Right lobe of liver (tissue), 6 donors: ENCODE measurements around the gene MIEF1. TPM values are rescaled to one million over a fixed set of nuclear protein-coding genes. Genes with fewer than 3 reads are reported as not detected.

ENCODE experiments used
- ATAC-seq, 4 donors: fragments of 200-7000 bp; cut with Tn5 transposase; one replicate each; pipeline ENCODE4 v1.9.1; 2020; ENCODE audit warnings: mild to moderate bottlenecking in 4 of 4, moderate library complexity in 4 of 4
- DNase-seq, 3 donors: peaks; one replicate each; pipeline ENCODE4 v3.0.0-alpha.2; 2020
- H3K27ac ChIP-seq, 3 donors: fragments of 200-600 bp; one replicate each; pipeline ENCODE4 v1.8.0; 2022
- H3K27me3 ChIP-seq, 2 donors: fragments of 200-600 bp; one replicate each; pipeline ENCODE4 v1.8.0; 2022
- H3K36me3 ChIP-seq, 4 donors: fragments of 200-600 bp; sonication (generic) in 1 of 4; one replicate each; pipeline versions ENCODE4 v1.5.1 to v1.8.0; 2017 to 2022; ENCODE audit warnings: control low read depth in 1 of 4
- H3K4me1 ChIP-seq, 4 donors: fragments of 200-600 bp; sonication (generic) in 1 of 4; one replicate each; pipeline versions ENCODE4 v1.5.1 to v1.8.0; 2017 to 2022; ENCODE audit warnings: control low read depth in 1 of 4
- H3K4me3 ChIP-seq, 3 donors: fragments of 200-600 bp; one replicate each; pipeline ENCODE4 v1.8.0; 2022
- H3K9me3 ChIP-seq, 4 donors: fragments of 200-600 bp; sonication (generic) in 1 of 4; one replicate each; pipeline versions ENCODE4 v1.5.1 to v1.8.0; 2017 to 2022; ENCODE audit warnings: control low read depth in 1 of 4
- POLR2A ChIP-seq: fragments of 450-650 bp; IDR thresholded peaks from one replicate; pipeline ENCODE4 v1.6.1; 2017; ENCODE audit warnings: antibody characterized with exemption, mild to moderate bottlenecking
- WGBS: methylation state at CpG from one replicate; pipeline ENCODE4 v1.1.6; 2018; ENCODE audit warnings: low coverage, low lambda C conversion rate; ENCODE audit not compliant: insufficient coverage; ENCODE audit errors: missing lambda C conversion rate; 5-methylcytosine and 5-hydroxymethylcytosine counted together
- intact Hi-C, 2 donors: fragments of 100-400 bp; cut with DNase I; formaldehyde crosslinking; loops; one replicate each; pipeline versions ENCODE4 v1.11.2 to v1.14.1; 2022
- total RNA-seq, 6 experiments: library from RNA; depleted of rRNA in 2 of 6; stranded (reverse); fragments of >200 nt in 2 of 6; fragmentation: NEBNext Ultra II Directional in 3 of 6; extraction: Animal tissue kit (Norgen Biotek cat#: 25700) in 3 of 6; gene quantifications; one replicate each; pipeline versions ENCODE4 v1.1.0 to v1.2.4, GENCODE V29; 2016 to 2023
- TF ChIP-seq, protein P1 (sequence below), 4 donors: fragments of 200-600 bp in 3 of 4; fragments of 450-650 bp in 1 of 4; IDR thresholded peaks; one replicate each; pipeline versions ENCODE4 v1.5.1 to v1.8.0; 2016 to 2022; ENCODE audit warnings: antibody characterized with exemption in 4 of 4, mild to moderate bottlenecking in 2 of 4
- donor health status: DM: no; HTN: yes; CAD: no.
- donor health status: DM: no; HTN: no; CAD: no.
- donor health status: DM: no; HTN: no; CAD: no.
- donor health status: DM: no; HTN: yes; CAD: no.
- donor health status: DM: no; HTN: yes; CAD: no.

MIEF1 gene
- total RNA-seq, 6 experiments from 2014 or later = 17.4 to 24.4 (median 21.5) TPM

GRCh38 chr22:39493759-39494158 is 8.3 kb upstream of the MIEF1 start:
- intact Hi-C loops = loop anchor here in 1 of 2 donors (5.0 kb wide), 1 partner anchor 34 kb away; no protein-coding TSS in a partner anchor
- no peaks in the 10 kb centered on the region for H3K36me3 ChIP-seq
- no peaks in the 10 kb centered on the region for H3K4me1 ChIP-seq
- no peaks in the 10 kb centered on the region for H3K9me3 ChIP-seq
- ATAC-seq = no peak
- H3K4me3 ChIP-seq = no peak overlapping the region
- no peaks in the 10 kb centered on the region for H3K27me3 ChIP-seq
- no peak for TF ChIP-seq POLR2A
- TF ChIP-seq, protein P1, sequence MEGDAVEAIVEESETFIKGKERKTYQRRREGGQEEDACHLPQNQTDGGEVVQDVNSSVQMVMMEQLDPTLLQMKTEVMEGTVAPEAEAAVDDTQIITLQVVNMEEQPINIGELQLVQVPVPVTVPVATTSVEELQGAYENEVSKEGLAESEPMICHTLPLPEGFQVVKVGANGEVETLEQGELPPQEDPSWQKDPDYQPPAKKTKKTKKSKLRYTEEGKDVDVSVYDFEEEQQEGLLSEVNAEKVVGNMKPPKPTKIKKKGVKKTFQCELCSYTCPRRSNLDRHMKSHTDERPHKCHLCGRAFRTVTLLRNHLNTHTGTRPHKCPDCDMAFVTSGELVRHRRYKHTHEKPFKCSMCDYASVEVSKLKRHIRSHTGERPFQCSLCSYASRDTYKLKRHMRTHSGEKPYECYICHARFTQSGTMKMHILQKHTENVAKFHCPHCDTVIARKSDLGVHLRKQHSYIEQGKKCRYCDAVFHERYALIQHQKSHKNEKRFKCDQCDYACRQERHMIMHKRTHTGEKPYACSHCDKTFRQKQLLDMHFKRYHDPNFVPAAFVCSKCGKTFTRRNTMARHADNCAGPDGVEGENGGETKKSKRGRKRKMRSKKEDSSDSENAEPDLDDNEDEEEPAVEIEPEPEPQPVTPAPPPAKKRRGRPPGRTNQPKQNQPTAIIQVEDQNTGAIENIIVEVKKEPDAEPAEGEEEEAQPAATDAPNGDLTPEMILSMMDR (IDR thresholded peaks at IDR 0.05) = no peak
- peak in 1 of 3 donors; percentile 2 for DNase-seq
- WGBS = 41% methylated on average over 4 of the region's 4 CpGs
- no peak overlapping the region for H3K27ac ChIP-seq

- DNase-seq (peak in 1 of 3 donors; percentile 28), ATAC-seq (no peak)
- Histone ChIP-seq H3K27ac (no peak overlapping the region), H3K27me3 (no peaks in the 10 kb centered on the region), H3K4me3 (no peak overlapping the region), H3K9me3 (no peaks in the 10 kb centered on the region), H3K36me3 (no peaks in the 10 kb centered on the region), H3K4me1 (no peaks in the 10 kb centered on the region)
- WGBS = 47% methylated on average over 8 of the region's 10 CpGs
- TF ChIP-seq, protein P1 (IDR thresholded peaks at IDR 0.05) = no peak
- TF ChIP-seq POLR2A = no peak
- intact Hi-C loops = loop anchor here in 1 of 2 donors (5.0 kb wide), 1 partner anchor 33 kb away; no protein-coding TSS in a partner anchor
Observed at GRCh38 chr22:39494471-39495120, 7.5 kb upstream of the MIEF1 start.

DNA sequence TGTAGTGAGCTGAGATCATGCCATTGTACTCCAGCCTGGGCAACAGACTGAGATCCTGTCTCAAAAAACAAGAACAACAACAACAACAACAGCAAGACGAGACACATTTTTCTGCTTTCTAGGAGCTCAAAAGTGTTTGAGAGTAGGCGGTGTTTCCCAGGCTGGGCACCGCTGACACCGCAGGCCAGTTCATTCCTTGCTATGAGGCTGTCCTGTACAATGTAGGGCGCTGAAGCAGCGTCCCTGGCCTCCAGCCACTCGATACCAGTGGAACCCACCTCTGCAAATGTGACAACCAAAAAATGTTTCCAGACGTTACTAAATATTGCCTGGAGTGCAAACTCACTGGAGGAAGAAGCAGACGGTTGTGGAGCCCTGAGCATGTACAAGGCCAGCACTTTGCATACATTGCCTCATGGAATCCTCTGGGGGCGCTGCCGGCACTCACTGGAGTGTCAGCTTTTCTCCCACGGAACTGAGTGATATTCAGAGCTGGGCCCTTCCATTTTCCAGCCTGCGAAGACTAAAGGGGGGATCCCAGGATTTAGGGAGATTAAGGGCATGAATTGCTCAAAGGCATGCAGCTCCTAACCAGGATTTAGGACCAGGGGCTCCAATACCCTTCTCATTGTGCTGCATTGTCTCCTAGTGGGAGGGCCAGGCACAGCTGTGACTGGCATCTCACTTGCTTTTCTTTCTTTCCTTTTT is 5.8 kb upstream of the MIEF1 start:
- H3K4me1 ChIP-seq = peaks cover 0 to 5% (median 2%) of the 10 kb centered on the region in 4 donors
- H3K27me3 ChIP-seq = no peaks in the 10 kb centered on the region
- no peaks in the 10 kb centered on the region for H3K9me3 ChIP-seq
- H3K27ac ChIP-seq = no peak overlapping the region
- no peaks in the 10 kb centered on the region for H3K36me3 ChIP-seq
- TF ChIP-seq, protein P1 (IDR thresholded peaks at IDR 0.05) = peak; percentile 67 to 86 (median 76)
- no peak for TF ChIP-seq POLR2A
- intact Hi-C loops = no loop called here
- 5% methylated on average over 6 of the region's 13 CpGs for WGBS
- DNase-seq = peak; percentile 73 to 76 (median 75)
- H3K4me3 ChIP-seq = no peak overlapping the region
- peak; percentile 79 to 86 (median 83) for ATAC-seq

GRCh38 chr22:39497429-39497828 is 4.7 kb upstream of the MIEF1 start:
- WGBS = 78% methylated on average over 6 of the region's 8 CpGs
- H3K9me3 ChIP-seq = no peaks in the 10 kb centered on the region
- H3K4me1 ChIP-seq = peaks cover 0 to 11% (median 8%) of the 10 kb centered on the region in 4 donors
- H3K27ac ChIP-seq = no peak overlapping the region
- no peaks in the 10 kb centered on the region for H3K27me3 ChIP-seq
- TF ChIP-seq POLR2A = no peak
- TF ChIP-seq, protein P1 (IDR thresholded peaks at IDR 0.05) = no peak
- H3K36me3 ChIP-seq = no peaks in the 10 kb centered on the region
- ATAC-seq = no peak
- H3K4me3 ChIP-seq = no peak overlapping the region
- no peak for DNase-seq
- intact Hi-C loops = no loop called here
